Effector memory CD8-positive, alpha-beta T cell (primary cell): ENCODE data around the gene RPGRIP1L.

Source experiments
- ATAC-seq: fragments of 150-1000 bp; cut with Tn5 transposase; replicated peaks from 2 replicates; pipeline ENCODE4 v1.10.0; 2021; ENCODE audit warnings: mild to moderate bottlenecking, moderate library complexity
- DNase-seq, 3 experiments: peaks; one replicate each; pipeline ENCODE4 v3.0.0; 2021
- H3K27ac Mint-ChIP-seq, 2 donors: one replicate each; pipeline ENCODE4 v1.8.0; 2022; ENCODE audit warnings: mild to moderate bottlenecking in 2 of 2, mixed read lengths in 2 of 2, moderate library complexity in 2 of 2
- H3K27me3 Mint-ChIP-seq, 2 donors: one replicate each; pipeline ENCODE4 v1.8.0; 2022; ENCODE audit warnings: mixed read lengths in 2 of 2
- H3K36me3 Mint-ChIP-seq: one replicate; pipeline ENCODE4 v1.8.0; 2022; ENCODE audit warnings: mild to moderate bottlenecking, moderate library complexity, mixed read lengths; ENCODE audit not compliant: insufficient read depth
- H3K4me1 Mint-ChIP-seq, 2 donors: one replicate each; pipeline ENCODE4 v1.8.0; 2022; ENCODE audit warnings: low read depth in 2 of 2, mixed read lengths in 2 of 2
- H3K4me3 Mint-ChIP-seq, 2 donors: one replicate each; pipeline ENCODE4 v1.8.0; 2022; ENCODE audit warnings: mild to moderate bottlenecking in 2 of 2, mixed read lengths in 2 of 2, moderate library complexity in 2 of 2
- H3K9me3 Mint-ChIP-seq, 2 donors: one replicate each; pipeline ENCODE4 v1.8.0; 2022; ENCODE audit warnings: mixed read lengths in 2 of 2
- total RNA-seq, 9 experiments: gene quantifications; one replicate each; lab custom pipeline; 2026; lab: John Stamatoyannopoulos, UW

The RPGRIP1L gene
- 7.4 to 14.0 (median 13.4) reads per million in 9 experiments for total RNA-seq

DNA sequence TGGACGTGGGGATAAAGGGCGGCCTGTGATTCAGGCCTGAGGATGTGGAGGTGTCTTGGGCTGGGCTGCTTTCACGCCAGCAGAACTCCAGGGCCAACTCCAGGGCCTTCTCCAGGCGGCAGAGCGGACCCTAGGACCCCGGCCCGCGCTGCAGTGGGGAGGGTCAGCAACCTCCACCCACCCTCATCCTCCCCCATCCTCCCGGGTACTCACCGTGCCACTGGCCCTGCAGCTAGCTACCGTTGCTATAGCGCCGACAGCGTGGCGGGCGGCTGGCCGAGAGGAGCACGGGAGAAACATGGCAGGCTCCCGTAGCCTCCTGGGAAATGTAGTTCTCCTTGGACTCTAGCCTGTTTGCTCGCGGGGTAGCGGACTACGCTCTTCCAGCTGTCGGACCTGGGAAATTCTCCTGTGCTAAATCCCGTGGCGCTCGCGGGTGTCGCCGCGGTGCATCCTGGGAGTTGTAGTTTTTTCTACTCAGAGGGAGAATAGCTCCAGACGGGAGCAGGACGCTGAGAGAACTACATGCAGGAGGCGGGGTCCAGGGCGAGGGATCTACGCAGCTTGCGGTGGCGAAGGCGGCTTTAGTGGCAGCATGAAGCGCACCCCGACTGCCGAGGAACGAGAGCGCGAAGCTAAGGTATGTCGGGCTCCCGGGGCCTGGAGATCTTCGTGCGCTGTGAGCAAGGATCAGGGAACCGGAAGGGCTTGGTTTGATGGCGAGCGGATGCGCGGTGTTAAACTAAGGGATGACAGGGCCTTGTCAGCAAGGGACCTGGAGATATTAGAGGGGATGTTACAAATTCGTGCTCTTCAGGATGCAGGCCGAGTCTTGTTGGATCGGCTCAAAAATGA is at the start of gene RPGRIP1L, which contains the start of gene FTO:
RPGRIP1L (minus strand) TSS at position 270 of the 855 bp plus-strand sequence. CDS start 3,136 bp downstream, outside the sequence.
FTO (plus strand) TSS at position 567 of the 855 bp plus-strand sequence.
- H3K4me1 Mint-ChIP-seq: peaks cover 21 to 33% of the 10 kb centered on the region in 2 donors
- no peaks in the 10 kb centered on the region for H3K27me3 Mint-ChIP-seq
- peaks cover 5% of the 10 kb centered on the region for H3K36me3 Mint-ChIP-seq
- peak within 1 kb of the TSS; percentile 95 for H3K27ac Mint-ChIP-seq
- peak within 1 kb of the TSS; percentile 94 to 95 for H3K4me3 Mint-ChIP-seq
- DNase-seq: peak; percentile 92 to 97 (median 95)
- peak; percentile 88 for ATAC-seq
- H3K9me3 Mint-ChIP-seq: no peaks in the 10 kb centered on the region

DNA sequence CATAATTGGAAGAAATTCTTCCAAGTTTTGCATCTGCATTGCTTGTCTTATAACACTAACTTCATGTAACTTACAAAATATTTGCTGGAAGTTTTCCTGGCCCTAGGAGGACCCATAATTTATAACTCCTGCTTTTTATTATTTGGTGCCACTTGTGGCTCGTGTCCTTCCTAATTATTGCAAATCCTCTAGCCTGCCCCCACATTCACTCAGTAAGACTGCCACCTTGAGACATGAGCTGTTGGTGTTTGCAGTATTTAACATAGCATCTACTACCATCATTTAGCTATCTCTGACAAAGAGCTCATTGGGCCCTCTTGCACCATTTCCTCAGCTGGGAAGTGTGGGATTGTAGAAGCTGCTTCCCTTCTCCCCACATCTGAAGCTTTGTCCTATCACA is 49.8 kb upstream of the RPGRIP1L start:
- ATAC-seq: no peak
- Mint-ChIP-seq H3K27me3 (no peaks in the 10 kb centered on the region), H3K36me3 (no peaks in the 10 kb centered on the region), H3K4me3 (no peak overlapping the region), H3K27ac (no peak overlapping the region), H3K9me3 (no peaks in the 10 kb centered on the region), H3K4me1 (peaks cover 7 to 28% of the 10 kb centered on the region in 2 donors)
- no peak for DNase-seq

DNA sequence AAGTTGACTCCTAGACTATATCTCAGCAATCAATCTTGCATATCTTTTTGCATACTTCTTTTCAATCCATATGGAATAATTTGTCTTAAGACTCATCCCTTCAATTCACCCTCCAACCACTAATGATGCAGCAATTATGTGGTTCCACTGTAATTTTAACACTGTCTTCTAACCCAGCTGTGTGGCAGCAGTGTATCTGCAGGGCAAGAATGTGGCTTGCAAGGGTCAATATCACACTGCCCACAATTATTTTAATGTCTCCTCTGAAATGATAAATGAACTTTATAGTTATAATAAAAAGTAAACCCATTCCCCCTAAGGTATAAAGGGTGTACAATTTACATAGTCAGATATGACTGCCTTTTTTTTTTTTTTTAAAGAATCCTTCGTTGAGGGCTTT is 48.9 kb upstream of the RPGRIP1L start:
- no peak overlapping the region for H3K4me3 Mint-ChIP-seq
- H3K27ac Mint-ChIP-seq: no peak overlapping the region
- peaks cover 4 to 24% of the 10 kb centered on the region in 2 donors for H3K4me1 Mint-ChIP-seq

DNA sequence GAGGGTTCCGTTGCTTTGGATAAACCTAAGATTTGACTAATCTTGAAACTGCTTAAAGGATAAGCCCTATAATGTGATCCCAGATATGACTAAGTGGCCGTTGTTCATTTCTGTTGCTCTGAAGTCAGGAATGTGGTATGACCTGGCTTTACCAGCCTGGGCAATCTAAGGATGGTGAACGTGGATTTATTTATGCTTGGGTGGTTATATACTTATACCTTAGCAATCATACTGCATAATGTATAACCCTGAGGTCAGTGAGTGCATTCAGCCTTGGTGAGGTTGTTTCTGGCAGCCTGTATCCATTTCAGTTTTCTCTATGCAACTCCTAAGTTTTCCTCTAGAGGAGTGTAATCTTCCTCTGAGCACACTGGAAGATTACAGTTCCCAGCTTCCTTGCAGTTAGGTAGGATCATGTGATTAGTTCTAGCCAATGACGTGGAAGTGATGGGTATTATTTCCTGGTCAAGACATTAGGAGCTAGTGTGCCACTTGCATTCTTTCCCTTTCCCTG is 42.2 kb upstream of the RPGRIP1L start:
- Mint-ChIP-seq H3K4me3 (no peak overlapping the region), H3K4me1 (peaks cover 21 to 42% of the 10 kb centered on the region in 2 donors), H3K9me3 (peaks cover 0 to 1% of the 10 kb centered on the region in 2 donors), H3K27ac (no peak overlapping the region), H3K36me3 (no peaks in the 10 kb centered on the region), H3K27me3 (no peaks in the 10 kb centered on the region)
- DNase-seq (no peak), ATAC-seq (no peak)

More for the DNA sequence above, 48.9 kb upstream of the RPGRIP1L start:
- peaks cover 0 to 1% of the 10 kb centered on the region in 2 donors for H3K9me3 Mint-ChIP-seq
- no peaks in the 10 kb centered on the region for H3K27me3 Mint-ChIP-seq
- H3K36me3 Mint-ChIP-seq: no peaks in the 10 kb centered on the region
- no peak for ATAC-seq
- no peak for DNase-seq

DNA sequence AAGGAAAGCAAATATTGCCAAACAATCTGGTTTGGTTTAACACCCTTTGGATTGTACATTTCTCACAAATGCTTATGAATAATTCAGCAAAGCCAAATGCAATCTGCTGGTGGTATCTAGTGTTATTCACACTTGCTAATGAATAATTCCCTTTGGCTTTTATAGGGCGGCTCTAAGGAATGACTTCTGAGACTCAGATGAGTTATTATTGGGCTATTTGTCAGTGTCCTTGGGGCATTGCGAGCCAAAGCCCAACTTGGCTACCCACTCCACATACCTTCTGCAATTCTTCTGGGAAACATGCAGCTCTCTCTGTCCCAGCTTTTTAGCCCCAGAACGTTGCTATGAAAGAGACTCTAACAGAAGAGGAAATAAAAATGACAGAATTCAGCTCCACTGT is 41.4 kb upstream of the RPGRIP1L start:
- Mint-ChIP-seq H3K9me3 (peaks cover 0 to 1% of the 10 kb centered on the region in 2 donors), H3K4me1 (peaks cover 21 to 42% of the 10 kb centered on the region in 2 donors), H3K4me3 (no peak overlapping the region), H3K36me3 (no peaks in the 10 kb centered on the region), H3K27me3 (no peaks in the 10 kb centered on the region), H3K27ac (peak overlapping the region; percentile 23 to 49)
- DNase-seq (no peak), ATAC-seq (no peak)

DNA sequence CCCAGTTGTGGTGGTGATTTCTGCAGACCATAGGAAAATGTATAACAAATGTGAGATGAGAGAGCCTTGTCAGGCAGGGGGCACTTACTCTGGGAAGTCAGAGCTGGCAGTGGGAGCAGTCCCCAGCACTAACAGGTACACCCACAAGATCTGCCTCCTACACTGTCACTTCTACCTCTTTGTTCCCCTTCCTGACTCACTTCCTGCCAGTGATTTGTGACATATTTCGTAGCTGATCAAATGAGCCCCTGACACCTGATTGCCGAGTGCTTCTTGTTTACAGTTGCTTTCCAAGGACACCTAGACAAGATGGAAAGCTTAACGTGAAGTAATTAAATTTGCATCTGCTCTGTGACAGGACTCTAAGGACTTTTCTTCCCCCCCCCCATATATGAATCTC is 40.8 kb upstream of the RPGRIP1L start:
- peaks cover 21 to 47% of the 10 kb centered on the region in 2 donors for H3K4me1 Mint-ChIP-seq
- H3K9me3 Mint-ChIP-seq: peaks cover 0 to 1% of the 10 kb centered on the region in 2 donors
- DNase-seq: peak in 2 of 3 experiments; percentile 0 to 4
- ATAC-seq: peak; percentile 89
- no peaks in the 10 kb centered on the region for H3K27me3 Mint-ChIP-seq
- peak overlapping the region; percentile 16 to 27 for H3K4me3 Mint-ChIP-seq
- H3K36me3 Mint-ChIP-seq: no peaks in the 10 kb centered on the region
- peak overlapping the region; percentile 39 to 49 for H3K27ac Mint-ChIP-seq

DNA sequence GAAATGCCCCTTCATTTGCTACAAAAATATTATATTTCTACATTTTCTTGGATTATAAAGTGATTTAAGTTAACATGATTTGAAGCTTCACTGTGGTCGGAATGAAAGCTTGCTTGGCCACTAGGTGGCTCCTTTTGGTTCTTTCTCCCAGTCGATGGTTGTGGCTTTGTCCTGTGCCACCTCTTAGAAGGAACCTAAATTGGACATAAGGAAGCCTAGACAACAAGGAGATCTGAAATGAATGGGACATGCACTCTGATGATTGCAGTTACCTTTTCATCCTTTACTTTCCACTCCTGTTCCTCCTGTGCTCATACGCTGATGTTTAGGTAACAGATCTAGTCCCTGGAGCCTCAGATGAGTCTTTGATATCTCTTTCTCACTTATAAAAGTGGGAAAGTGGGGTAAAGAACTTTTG is 39.5 kb upstream of the RPGRIP1L start:
- ATAC-seq (no peak), DNase-seq (peak in 1 of 3 experiments; percentile 7)
- H3K4me3 Mint-ChIP-seq: no peak overlapping the region
- H3K27me3 Mint-ChIP-seq: no peaks in the 10 kb centered on the region
- peaks cover 21 to 47% of the 10 kb centered on the region in 2 donors for H3K4me1 Mint-ChIP-seq
- no peak overlapping the region for H3K27ac Mint-ChIP-seq
- H3K36me3 Mint-ChIP-seq: no peaks in the 10 kb centered on the region
- peaks cover 0 to 1% of the 10 kb centered on the region in 2 donors for H3K9me3 Mint-ChIP-seq

DNA sequence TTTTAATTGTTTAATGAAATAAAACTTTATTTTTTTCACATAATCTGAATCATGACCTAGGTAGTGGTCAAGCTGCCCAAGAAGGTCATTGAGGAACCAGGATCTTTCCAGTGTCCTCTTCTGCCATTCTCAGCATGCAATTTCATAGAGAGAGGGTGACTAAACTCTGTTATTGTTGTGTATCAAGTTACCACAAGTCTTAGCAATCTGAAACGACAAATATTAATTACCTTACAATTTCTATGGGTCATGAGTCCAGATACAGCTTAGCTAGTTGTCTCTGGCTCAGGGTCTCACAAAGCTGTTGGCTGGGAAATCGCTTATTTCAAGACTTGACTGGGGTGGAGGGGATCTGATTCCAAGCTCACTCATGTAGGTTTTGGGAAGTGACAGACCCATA is 37.9 kb upstream of the RPGRIP1L start:
- H3K4me3 Mint-ChIP-seq: no peak overlapping the region
- no peaks in the 10 kb centered on the region for H3K9me3 Mint-ChIP-seq
- H3K27ac Mint-ChIP-seq: peak overlapping the region in 1 of 2 donors; percentile 46
- H3K27me3 Mint-ChIP-seq: no peaks in the 10 kb centered on the region
- ATAC-seq (no peak), DNase-seq (no peak)
- H3K4me1 Mint-ChIP-seq: peaks cover 20 to 44% of the 10 kb centered on the region in 2 donors
- no peaks in the 10 kb centered on the region for H3K36me3 Mint-ChIP-seq

DNA sequence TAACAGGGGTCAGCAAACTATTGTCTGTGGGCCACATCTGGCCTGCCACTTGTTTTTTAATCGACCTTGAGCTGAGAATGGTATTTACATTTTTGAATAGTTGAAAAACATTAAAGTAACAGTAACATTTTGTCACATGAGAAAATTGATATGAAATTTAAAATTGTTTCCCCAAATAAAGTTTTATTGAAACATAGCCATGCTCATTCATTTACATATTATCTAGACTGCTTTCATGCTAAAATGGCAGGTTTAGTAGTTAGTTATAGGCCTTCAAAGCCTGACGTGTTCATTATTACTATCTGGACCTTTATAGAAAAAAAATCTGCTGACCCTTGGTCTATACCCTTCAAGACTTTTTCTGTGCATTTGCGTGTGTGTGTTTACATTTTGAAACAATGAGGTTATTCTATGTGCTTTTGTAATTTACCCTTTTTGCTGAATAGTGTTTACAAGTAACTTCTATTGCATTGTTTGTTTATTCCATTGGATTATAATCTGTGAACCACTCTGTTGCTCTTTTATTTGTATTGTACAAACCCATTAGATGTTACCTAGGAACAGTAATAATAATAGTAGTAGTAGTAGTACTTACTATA is 37.4 kb upstream of the RPGRIP1L start:
- H3K27ac Mint-ChIP-seq: no peak overlapping the region
- DNase-seq (no peak), ATAC-seq (no peak)
- H3K27me3 Mint-ChIP-seq: no peaks in the 10 kb centered on the region
- H3K4me1 Mint-ChIP-seq: peaks cover 22 to 49% of the 10 kb centered on the region in 2 donors
- no peaks in the 10 kb centered on the region for H3K36me3 Mint-ChIP-seq
- H3K9me3 Mint-ChIP-seq: no peaks in the 10 kb centered on the region
- H3K4me3 Mint-ChIP-seq: no peak overlapping the region

DNA sequence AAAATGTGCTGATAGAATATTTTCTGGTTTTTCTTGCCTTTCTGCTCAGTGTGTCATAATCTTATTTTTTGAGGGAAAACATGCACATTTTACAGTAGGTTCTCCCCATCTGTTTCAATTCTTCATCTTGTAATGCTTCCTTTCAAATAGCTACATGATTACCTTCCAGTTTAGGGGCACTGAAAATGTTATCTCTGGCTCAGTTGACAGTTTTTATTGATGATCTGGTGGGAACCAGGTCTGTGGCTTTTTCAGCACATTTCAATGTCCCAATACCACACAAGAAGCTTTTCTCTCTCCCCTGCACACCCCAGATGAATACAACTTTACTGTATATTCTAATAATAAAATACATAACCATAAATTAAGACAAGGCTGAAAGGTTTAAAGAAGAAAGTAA is 36.8 kb upstream of the RPGRIP1L start:
- DNase-seq: no peak
- H3K27me3 Mint-ChIP-seq: no peaks in the 10 kb centered on the region
- no peak overlapping the region for H3K27ac Mint-ChIP-seq
- peaks cover 22 to 49% of the 10 kb centered on the region in 2 donors for H3K4me1 Mint-ChIP-seq
- no peaks in the 10 kb centered on the region for H3K36me3 Mint-ChIP-seq
- ATAC-seq: no peak
- no peaks in the 10 kb centered on the region for H3K9me3 Mint-ChIP-seq
- H3K4me3 Mint-ChIP-seq: no peak overlapping the region

DNA sequence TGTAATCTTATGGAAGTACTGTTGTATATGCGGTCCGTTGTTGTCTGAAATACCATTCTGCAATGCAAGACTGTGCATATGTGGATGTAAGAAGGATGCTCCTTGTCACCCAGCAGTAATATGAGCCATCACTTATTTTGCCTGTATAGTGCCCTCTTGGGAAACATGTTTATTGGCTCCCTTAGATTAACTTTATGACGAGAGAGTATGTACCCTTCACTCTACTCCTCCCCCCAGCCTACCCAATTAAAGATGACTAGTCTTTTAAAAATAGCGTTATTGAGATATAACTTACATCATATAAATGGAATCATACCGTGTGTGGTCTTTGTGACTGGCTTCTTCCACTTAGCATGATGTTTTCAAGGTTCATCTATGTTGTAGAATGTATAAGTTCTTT is 33.9 kb upstream of the RPGRIP1L start:
- no peak for DNase-seq
- Mint-ChIP-seq H3K9me3 (no peaks in the 10 kb centered on the region), H3K4me3 (no peak overlapping the region), H3K4me1 (peaks cover 11 to 38% of the 10 kb centered on the region in 2 donors), H3K27ac (peak overlapping the region in 1 of 2 donors; percentile 36), H3K36me3 (no peaks in the 10 kb centered on the region), H3K27me3 (no peaks in the 10 kb centered on the region)
- no peak for ATAC-seq

DNA sequence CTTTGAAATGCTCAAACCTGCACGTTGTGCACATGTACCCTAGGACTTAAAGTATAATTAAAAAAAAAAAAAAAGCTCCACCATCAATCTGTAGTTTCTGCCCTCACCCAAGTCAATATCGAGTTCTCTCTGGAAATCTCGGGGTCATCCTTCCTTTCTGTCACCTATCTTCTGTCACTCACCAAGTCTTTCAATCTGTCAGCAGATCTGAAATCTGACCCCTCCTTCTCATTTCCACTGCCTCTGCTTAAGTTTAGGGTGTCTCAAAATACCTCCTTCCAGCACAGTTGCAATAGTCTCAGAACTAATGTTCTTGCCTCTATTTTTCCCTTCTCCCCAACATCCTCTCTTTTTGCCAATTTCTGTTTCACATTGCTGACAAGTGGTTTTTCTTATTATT is 32.6 kb upstream of the RPGRIP1L start:
- no peak for ATAC-seq
- Mint-ChIP-seq H3K9me3 (no peaks in the 10 kb centered on the region), H3K36me3 (no peaks in the 10 kb centered on the region), H3K4me1 (peaks cover 9 to 38% of the 10 kb centered on the region in 2 donors), H3K4me3 (no peak overlapping the region), H3K27me3 (no peaks in the 10 kb centered on the region), H3K27ac (no peak overlapping the region)
- no peak for DNase-seq

DNA sequence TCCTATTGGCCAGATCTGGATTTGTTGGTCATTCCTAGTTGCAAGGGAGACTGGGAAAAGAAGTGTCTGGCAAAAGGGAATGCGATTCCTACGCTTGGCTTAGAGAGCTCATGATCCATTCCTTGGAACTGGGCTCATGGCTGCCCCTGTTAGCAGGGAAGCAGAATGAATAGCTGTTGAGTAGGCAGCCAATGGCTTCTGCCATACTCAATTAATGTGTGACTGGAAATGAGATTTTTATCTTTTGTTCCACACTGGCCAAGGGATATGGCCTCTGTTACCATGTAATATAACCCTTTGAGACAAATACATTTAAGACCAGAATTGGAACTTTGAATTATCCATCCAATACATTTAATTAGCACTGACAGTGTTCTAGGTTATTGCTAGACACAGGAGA is 31.2 kb upstream of the RPGRIP1L start:
- Mint-ChIP-seq H3K27me3 (no peaks in the 10 kb centered on the region), H3K4me1 (peaks cover 9 to 41% of the 10 kb centered on the region in 2 donors), H3K4me3 (no peak overlapping the region), H3K9me3 (no peaks in the 10 kb centered on the region), H3K27ac (no peak overlapping the region), H3K36me3 (no peaks in the 10 kb centered on the region)
- ATAC-seq (no peak), DNase-seq (no peak)
